Right lobe of liver (tissue), 6 donors: ENCODE measurements around the gene FLOT2. TPM values are rescaled to one million over a fixed set of nuclear protein-coding genes. Genes with fewer than 3 reads are reported as not detected.

Source experiments
- ATAC-seq, 4 donors: fragments of 200-7000 bp; cut with Tn5 transposase; one replicate each; pipeline ENCODE4 v1.9.1; 2020; ENCODE audit warnings: mild to moderate bottlenecking in 4 of 4, moderate library complexity in 4 of 4
- DNase-seq, 3 donors: peaks; one replicate each; pipeline ENCODE4 v3.0.0-alpha.2; 2020
- H3K27ac ChIP-seq, 3 donors: fragments of 200-600 bp; one replicate each; pipeline ENCODE4 v1.8.0; 2022
- H3K27me3 ChIP-seq, 2 donors: fragments of 200-600 bp; one replicate each; pipeline ENCODE4 v1.8.0; 2022
- H3K36me3 ChIP-seq, 4 donors: fragments of 200-600 bp; sonication (generic) in 1 of 4; one replicate each; pipeline versions ENCODE4 v1.5.1 to v1.8.0; 2017 to 2022; ENCODE audit warnings: control low read depth in 1 of 4
- H3K4me1 ChIP-seq, 4 donors: fragments of 200-600 bp; sonication (generic) in 1 of 4; one replicate each; pipeline versions ENCODE4 v1.5.1 to v1.8.0; 2017 to 2022; ENCODE audit warnings: control low read depth in 1 of 4
- H3K4me3 ChIP-seq, 3 donors: fragments of 200-600 bp; one replicate each; pipeline ENCODE4 v1.8.0; 2022
- H3K9me3 ChIP-seq, 4 donors: fragments of 200-600 bp; sonication (generic) in 1 of 4; one replicate each; pipeline versions ENCODE4 v1.5.1 to v1.8.0; 2017 to 2022; ENCODE audit warnings: control low read depth in 1 of 4
- POLR2A ChIP-seq: fragments of 450-650 bp; IDR thresholded peaks from one replicate; pipeline ENCODE4 v1.6.1; 2017; ENCODE audit warnings: antibody characterized with exemption, mild to moderate bottlenecking
- WGBS: methylation state at CpG from one replicate; pipeline ENCODE4 v1.1.6; 2018; ENCODE audit warnings: low coverage, low lambda C conversion rate; ENCODE audit not compliant: insufficient coverage; ENCODE audit errors: missing lambda C conversion rate; 5-methylcytosine and 5-hydroxymethylcytosine counted together
- intact Hi-C, 2 donors: fragments of 100-400 bp; cut with DNase I; formaldehyde crosslinking; loops; one replicate each; pipeline versions ENCODE4 v1.11.2 to v1.14.1; 2022
- total RNA-seq, 6 experiments: library from RNA; depleted of rRNA in 2 of 6; stranded (reverse); fragments of >200 nt in 2 of 6; fragmentation: NEBNext Ultra II Directional in 3 of 6; extraction: Animal tissue kit (Norgen Biotek cat#: 25700) in 3 of 6; gene quantifications; one replicate each; pipeline versions ENCODE4 v1.1.0 to v1.2.4, GENCODE V29; 2016 to 2023
- TF ChIP-seq, protein P1 (sequence below), 4 donors: fragments of 200-600 bp in 3 of 4; fragments of 450-650 bp in 1 of 4; IDR thresholded peaks; one replicate each; pipeline versions ENCODE4 v1.5.1 to v1.8.0; 2016 to 2022; ENCODE audit warnings: antibody characterized with exemption in 4 of 4, mild to moderate bottlenecking in 2 of 4
- donor health status: DM: no; HTN: yes; CAD: no.
- donor health status: DM: no; HTN: no; CAD: no.
- donor health status: DM: no; HTN: no; CAD: no.
- donor health status: DM: no; HTN: yes; CAD: no.
- donor health status: DM: no; HTN: yes; CAD: no.

The FLOT2 gene
- total RNA-seq, 6 experiments from 2014 or later = 64.9 to 131 (median 82.8) TPM

GRCh38 chr17:28871056-28871579 lies 26.4 kb downstream of the FLOT2 start:
- intact Hi-C loops = no loop called here
- H3K27ac ChIP-seq = no peak overlapping the region
- no peak overlapping the region for H3K4me3 ChIP-seq
- H3K36me3 ChIP-seq = no peaks in the 10 kb centered on the region
- H3K27me3 ChIP-seq = no peaks in the 10 kb centered on the region
- no peaks in the 10 kb centered on the region for H3K4me1 ChIP-seq
- ATAC-seq (peak; percentile 26 to 57 (median 42)), DNase-seq (no peak)
- TF ChIP-seq, protein P1, sequence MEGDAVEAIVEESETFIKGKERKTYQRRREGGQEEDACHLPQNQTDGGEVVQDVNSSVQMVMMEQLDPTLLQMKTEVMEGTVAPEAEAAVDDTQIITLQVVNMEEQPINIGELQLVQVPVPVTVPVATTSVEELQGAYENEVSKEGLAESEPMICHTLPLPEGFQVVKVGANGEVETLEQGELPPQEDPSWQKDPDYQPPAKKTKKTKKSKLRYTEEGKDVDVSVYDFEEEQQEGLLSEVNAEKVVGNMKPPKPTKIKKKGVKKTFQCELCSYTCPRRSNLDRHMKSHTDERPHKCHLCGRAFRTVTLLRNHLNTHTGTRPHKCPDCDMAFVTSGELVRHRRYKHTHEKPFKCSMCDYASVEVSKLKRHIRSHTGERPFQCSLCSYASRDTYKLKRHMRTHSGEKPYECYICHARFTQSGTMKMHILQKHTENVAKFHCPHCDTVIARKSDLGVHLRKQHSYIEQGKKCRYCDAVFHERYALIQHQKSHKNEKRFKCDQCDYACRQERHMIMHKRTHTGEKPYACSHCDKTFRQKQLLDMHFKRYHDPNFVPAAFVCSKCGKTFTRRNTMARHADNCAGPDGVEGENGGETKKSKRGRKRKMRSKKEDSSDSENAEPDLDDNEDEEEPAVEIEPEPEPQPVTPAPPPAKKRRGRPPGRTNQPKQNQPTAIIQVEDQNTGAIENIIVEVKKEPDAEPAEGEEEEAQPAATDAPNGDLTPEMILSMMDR (IDR thresholded peaks at IDR 0.05) = no peak
- TF ChIP-seq POLR2A = no peak
- 61% methylated on average over 3 of the region's 6 CpGs for WGBS
- H3K9me3 ChIP-seq = no peaks in the 10 kb centered on the region

GRCh38 chr17:28867276-28867675 lies 30.3 kb downstream of the FLOT2 start:
- H3K4me1 ChIP-seq = no peaks in the 10 kb centered on the region
- intact Hi-C loops = no loop called here
- TF ChIP-seq POLR2A = no peak
- TF ChIP-seq, protein P1 (IDR thresholded peaks at IDR 0.05) = no peak
- ATAC-seq (no peak), DNase-seq (no peak)
- H3K27ac ChIP-seq = no peak overlapping the region
- no peaks in the 10 kb centered on the region for H3K36me3 ChIP-seq
- H3K9me3 ChIP-seq = no peaks in the 10 kb centered on the region
- 84% methylated on average over 5 of the region's 7 CpGs for WGBS
- no peak overlapping the region for H3K4me3 ChIP-seq
- no peaks in the 10 kb centered on the region for H3K27me3 ChIP-seq

- no peaks in the 10 kb centered on the region for H3K36me3 ChIP-seq
- intact Hi-C loops = no loop called here
- H3K9me3 ChIP-seq = no peaks in the 10 kb centered on the region
- DNase-seq (no peak), ATAC-seq (no peak)
- no peaks in the 10 kb centered on the region for H3K27me3 ChIP-seq
- no peaks in the 10 kb centered on the region for H3K4me1 ChIP-seq
- TF ChIP-seq, protein P1 (IDR thresholded peaks at IDR 0.05) = no peak
- no peak for TF ChIP-seq POLR2A
- no peak overlapping the region for H3K4me3 ChIP-seq
- H3K27ac ChIP-seq = no peak overlapping the region
- WGBS = 88% methylated on average over 7 of the region's 13 CpGs
These were observed 31.4 kb downstream of the FLOT2 start for GRCh38 chr17:28865946-28866752.

DNA sequence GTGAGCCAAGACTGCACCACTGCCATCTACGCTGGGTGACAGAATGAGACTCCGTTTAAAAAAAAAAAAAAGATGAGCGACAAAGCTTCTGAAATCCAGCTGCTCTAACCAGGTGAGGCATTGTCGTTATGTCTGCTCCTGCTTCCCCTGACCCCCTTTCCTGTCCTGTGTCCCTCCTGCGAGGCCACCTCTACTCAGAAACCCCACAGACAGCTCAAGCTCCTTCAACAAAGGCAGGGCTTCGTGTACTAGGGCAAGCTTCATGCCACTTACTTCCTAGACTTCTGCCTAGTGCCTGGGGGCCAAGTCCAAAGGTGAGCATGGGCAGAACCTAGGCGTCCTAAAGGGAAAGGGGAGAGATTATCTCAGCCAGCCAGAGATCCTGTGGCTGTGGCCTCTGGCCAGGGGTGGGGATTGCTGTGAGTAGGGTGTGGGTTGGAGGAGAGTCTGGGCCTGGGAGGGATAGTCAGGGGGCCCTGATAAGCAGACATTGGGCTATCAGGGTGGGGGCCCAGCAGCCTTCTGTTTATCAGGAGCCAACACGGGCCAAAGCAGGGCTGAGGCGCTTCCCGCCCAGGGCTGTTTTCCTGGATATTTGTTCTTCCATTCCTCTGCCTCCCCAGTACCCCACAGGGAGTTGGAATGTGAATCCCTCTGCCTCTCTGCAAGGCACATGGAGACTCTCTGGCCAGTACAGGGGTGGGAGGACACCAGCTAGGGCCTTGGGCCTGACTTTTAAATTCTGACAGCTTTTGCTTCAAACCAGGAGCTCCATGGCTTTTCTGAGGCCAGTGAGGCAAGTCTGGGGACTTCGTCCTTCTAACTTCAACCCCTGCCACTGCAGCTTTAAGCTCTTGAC lies 32.3 kb downstream of the FLOT2 start:
- 71% methylated on average over 6 of the region's 11 CpGs for WGBS
- H3K27ac ChIP-seq = no peak overlapping the region
- H3K4me1 ChIP-seq = no peaks in the 10 kb centered on the region
- H3K4me3 ChIP-seq = no peak overlapping the region
- DNase-seq (peak in 1 of 3 donors; percentile 40), ATAC-seq (peak; percentile 27 to 55 (median 40))
- H3K27me3 ChIP-seq = no peaks in the 10 kb centered on the region
- intact Hi-C loops = no loop called here
- no peaks in the 10 kb centered on the region for H3K9me3 ChIP-seq
- H3K36me3 ChIP-seq = peaks cover 0 to 7% (median 0%) of the 10 kb centered on the region in 4 donors
- TF ChIP-seq, protein P1 (IDR thresholded peaks at IDR 0.05) = no peak
- no peak for TF ChIP-seq POLR2A
